Osteoblast (primary cell): Measurements from ENCODE around the gene NIPBL. TPM values are rescaled to one million over a fixed set of nuclear protein-coding genes. Genes with fewer than 3 reads are reported as not detected.

Experiments used
- DNase-seq: peaks from one replicate; pipeline ENCODE4 v3.0.0; 2011; ENCODE audit warnings: low spot score, mixed read lengths; ENCODE audit not compliant: insufficient read length; ENCODE audit errors: missing footprints
- H2AFZ ChIP-seq: 2 replicates; pipeline ENCODE4 v1.6.0; 2011; ENCODE audit warnings: mild to moderate bottlenecking, low read length
- H3K27ac ChIP-seq: 2 replicates; pipeline ENCODE4 v1.5.1; 2011; ENCODE audit warnings: mild to moderate bottlenecking, low read depth, low read length, moderate library complexity
- H3K27me3 ChIP-seq: 2 replicates; pipeline ENCODE4 v1.6.0; 2012; ENCODE audit warnings: mild to moderate bottlenecking, control low read depth, inconsistent platforms, low read length, moderate library complexity; ENCODE audit not compliant: insufficient read depth
- H3K36me3 ChIP-seq: 2 replicates; pipeline ENCODE4 v1.5.1; 2011; ENCODE audit warnings: mild to moderate bottlenecking, low read length, control low read depth, moderate library complexity; ENCODE audit not compliant: insufficient read depth
- H3K4me1 ChIP-seq: 2 replicates; pipeline ENCODE4 v1.5.1; 2011; ENCODE audit warnings: mild to moderate bottlenecking, low read length, control low read depth, moderate library complexity; ENCODE audit not compliant: insufficient read depth
- H3K4me2 ChIP-seq: 2 replicates; pipeline ENCODE4 v1.6.0; 2011; ENCODE audit warnings: mild to moderate bottlenecking, low read length; ENCODE audit not compliant: insufficient read depth
- H3K4me3 ChIP-seq: fragments of 200-600 bp; sonication (generic); 3 replicates; pipeline ENCODE4 v1.5.1; 2012; ENCODE audit warnings: mild to moderate bottlenecking, low read length, inconsistent platforms; ENCODE audit not compliant: insufficient read depth
- H3K79me2 ChIP-seq: 2 replicates; pipeline ENCODE4 v1.6.0; 2012; ENCODE audit warnings: mild to moderate bottlenecking, low read length, control low read depth, inconsistent platforms; ENCODE audit not compliant: insufficient read depth
- H3K9me3 ChIP-seq: 2 replicates; pipeline ENCODE4 v1.5.1; 2011; ENCODE audit warnings: low read depth, low read length, control low read depth
- H4K20me1 ChIP-seq: 2 replicates; pipeline ENCODE4 v1.6.0; 2012; ENCODE audit warnings: mild to moderate bottlenecking, low read length, control low read depth; ENCODE audit not compliant: insufficient read depth
- total RNA-seq: library from RNA; depleted of rRNA; stranded (reverse); fragments of >200 nt; gene quantifications from 2 replicates; pipeline ENCODE4 v1.2.3, GENCODE V29; 2012
- TF ChIP-seq, protein P1 (sequence below): IDR thresholded peaks from 2 replicates; pipeline ENCODE4 v1.5.1; 2011; ENCODE audit warnings: mild to moderate bottlenecking, low read depth, low read length, moderate library complexity; ENCODE audit errors: extremely low read depth

Gene NIPBL
- total RNA-seq, 1 donor, result 22.8 TPM

DNA sequence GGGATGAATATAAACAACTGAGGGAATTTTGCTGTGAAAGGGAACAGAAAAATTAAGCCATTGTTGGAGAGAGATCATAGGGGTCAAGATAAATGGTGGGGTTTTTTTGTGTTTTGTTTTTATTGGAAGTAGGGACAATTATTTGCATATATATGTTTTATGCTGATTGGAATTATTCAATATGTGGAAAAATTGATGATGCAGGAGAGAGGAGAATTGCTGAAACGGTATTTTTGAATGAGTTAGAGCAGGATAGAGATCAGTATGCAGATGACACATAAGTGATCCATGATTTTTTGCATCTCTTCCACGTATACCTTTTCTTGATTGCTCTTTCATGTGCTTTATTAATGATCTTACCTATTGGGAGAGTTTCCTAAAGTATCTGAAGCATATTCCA lies 67.5 kb downstream of the NIPBL start:
- Histone ChIP-seq H2AFZ (no peak overlapping the region), H3K36me3 (no peaks in the 10 kb centered on the region), H4K20me1 (peaks cover 37% of the 10 kb centered on the region), H3K4me3 (no peak overlapping the region), H3K27me3 (no peaks in the 10 kb centered on the region), H3K79me2 (peaks cover 87% of the 10 kb centered on the region), H3K27ac (no peak overlapping the region), H3K4me1 (peaks cover 22% of the 10 kb centered on the region), H3K4me2 (no peak overlapping the region), H3K9me3 (no peaks in the 10 kb centered on the region)
- DNase-seq, result no peak
- TF ChIP-seq, protein P1, sequence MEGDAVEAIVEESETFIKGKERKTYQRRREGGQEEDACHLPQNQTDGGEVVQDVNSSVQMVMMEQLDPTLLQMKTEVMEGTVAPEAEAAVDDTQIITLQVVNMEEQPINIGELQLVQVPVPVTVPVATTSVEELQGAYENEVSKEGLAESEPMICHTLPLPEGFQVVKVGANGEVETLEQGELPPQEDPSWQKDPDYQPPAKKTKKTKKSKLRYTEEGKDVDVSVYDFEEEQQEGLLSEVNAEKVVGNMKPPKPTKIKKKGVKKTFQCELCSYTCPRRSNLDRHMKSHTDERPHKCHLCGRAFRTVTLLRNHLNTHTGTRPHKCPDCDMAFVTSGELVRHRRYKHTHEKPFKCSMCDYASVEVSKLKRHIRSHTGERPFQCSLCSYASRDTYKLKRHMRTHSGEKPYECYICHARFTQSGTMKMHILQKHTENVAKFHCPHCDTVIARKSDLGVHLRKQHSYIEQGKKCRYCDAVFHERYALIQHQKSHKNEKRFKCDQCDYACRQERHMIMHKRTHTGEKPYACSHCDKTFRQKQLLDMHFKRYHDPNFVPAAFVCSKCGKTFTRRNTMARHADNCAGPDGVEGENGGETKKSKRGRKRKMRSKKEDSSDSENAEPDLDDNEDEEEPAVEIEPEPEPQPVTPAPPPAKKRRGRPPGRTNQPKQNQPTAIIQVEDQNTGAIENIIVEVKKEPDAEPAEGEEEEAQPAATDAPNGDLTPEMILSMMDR, result no peak

DNA sequence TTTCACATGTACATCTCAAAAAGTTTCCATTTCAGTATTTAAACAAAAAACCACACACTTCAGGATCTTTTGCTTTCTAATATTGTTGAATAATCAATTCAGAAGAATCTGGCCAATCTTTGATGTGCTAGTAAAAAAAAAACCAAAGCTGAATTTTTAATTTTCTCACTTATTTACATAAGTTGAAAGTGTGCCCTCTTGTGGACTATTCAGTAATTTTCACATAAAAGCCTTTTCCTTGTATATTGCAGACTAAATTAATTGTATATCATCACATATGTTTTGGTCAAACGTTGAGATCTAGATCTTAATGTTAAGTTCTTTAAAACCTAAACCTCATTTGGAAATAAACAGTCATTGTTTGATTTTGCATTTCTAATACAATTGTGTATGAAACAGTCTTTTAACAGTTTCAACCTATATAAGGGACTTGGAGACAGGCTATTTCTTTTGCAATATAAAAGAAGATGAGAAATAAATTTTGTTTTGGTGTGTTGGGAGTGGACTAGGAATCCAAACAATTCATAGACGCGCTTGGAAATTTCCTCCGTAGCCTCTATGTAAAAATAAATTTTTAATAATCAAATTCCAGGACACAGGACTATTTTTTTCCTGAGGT lies 68.1 kb downstream of the NIPBL start:
- no peak overlapping the region for H3K4me3 ChIP-seq
- H3K79me2 ChIP-seq, result peaks cover 87% of the 10 kb centered on the region
- H3K9me3 ChIP-seq, result no peaks in the 10 kb centered on the region
- peaks cover 22% of the 10 kb centered on the region for H3K4me1 ChIP-seq
- H3K4me2 ChIP-seq, result no peak overlapping the region
- TF ChIP-seq, protein P1, result peak; percentile 56
- H3K27me3 ChIP-seq, result no peaks in the 10 kb centered on the region
- peaks cover 31% of the 10 kb centered on the region for H4K20me1 ChIP-seq
- H3K36me3 ChIP-seq, result no peaks in the 10 kb centered on the region
- DNase-seq, result no peak
- H3K27ac ChIP-seq, result no peak overlapping the region
- no peak overlapping the region for H2AFZ ChIP-seq

DNA sequence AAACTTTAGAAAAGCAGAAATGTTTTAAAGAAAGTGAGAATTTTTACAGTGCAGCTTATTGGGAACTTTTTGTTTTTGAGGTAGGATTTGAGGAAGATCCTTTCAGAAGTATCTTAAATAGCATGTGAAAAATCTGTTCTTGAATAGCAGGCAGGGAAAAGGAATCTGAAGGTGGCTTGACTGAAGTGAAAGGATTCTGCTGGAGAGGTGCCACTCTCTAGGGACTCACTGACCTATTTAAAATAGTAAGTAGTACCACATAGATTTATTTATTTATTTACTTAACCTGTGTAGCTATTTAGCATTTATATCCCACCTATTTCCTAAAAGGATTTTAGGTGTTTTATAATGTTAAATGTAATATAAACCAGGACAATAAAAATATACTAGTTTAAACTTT lies 69.1 kb downstream of the NIPBL start:
- no peak overlapping the region for H3K4me2 ChIP-seq
- H2AFZ ChIP-seq, result no peak overlapping the region
- no peak for DNase-seq
- H3K79me2 ChIP-seq, result peaks cover 86% of the 10 kb centered on the region
- no peaks in the 10 kb centered on the region for H3K27me3 ChIP-seq
- H3K27ac ChIP-seq, result no peak overlapping the region
- H3K4me3 ChIP-seq, result no peak overlapping the region
- H4K20me1 ChIP-seq, result peaks cover 23% of the 10 kb centered on the region
- no peaks in the 10 kb centered on the region for H3K9me3 ChIP-seq
- no peaks in the 10 kb centered on the region for H3K36me3 ChIP-seq
- TF ChIP-seq, protein P1, result no peak
- H3K4me1 ChIP-seq, result peaks cover 29% of the 10 kb centered on the region

DNA sequence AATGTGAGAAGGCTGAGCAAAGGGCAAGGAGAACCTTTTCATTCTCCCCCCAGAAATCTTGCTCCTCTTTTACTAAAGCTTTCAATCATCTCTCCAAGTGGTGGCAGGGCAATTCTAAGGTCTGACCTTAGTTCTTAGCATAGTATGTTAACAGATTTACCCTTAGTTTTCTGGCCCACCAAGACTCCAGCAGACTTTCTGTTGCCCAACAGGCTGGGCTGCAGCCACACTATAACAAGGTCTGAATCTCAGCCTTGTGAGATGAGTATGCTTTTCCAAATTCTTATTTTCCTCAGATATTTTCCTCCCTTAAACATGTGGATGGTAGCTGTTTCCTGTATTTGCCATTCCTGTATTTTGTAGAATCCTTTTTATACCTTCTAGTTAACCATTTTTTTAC lies 69.5 kb downstream of the NIPBL start:
- peaks cover 33% of the 10 kb centered on the region for H3K4me1 ChIP-seq
- H4K20me1 ChIP-seq, result peaks cover 26% of the 10 kb centered on the region
- no peak overlapping the region for H3K4me2 ChIP-seq
- no peaks in the 10 kb centered on the region for H3K9me3 ChIP-seq
- TF ChIP-seq, protein P1, result no peak
- no peak overlapping the region for H2AFZ ChIP-seq
- no peaks in the 10 kb centered on the region for H3K27me3 ChIP-seq
- H3K4me3 ChIP-seq, result no peak overlapping the region
- no peak overlapping the region for H3K27ac ChIP-seq
- no peaks in the 10 kb centered on the region for H3K36me3 ChIP-seq
- no peak for DNase-seq
- peaks cover 87% of the 10 kb centered on the region for H3K79me2 ChIP-seq
